T47D (cell line): ENCODE data around the gene GIMAP5.

Experiments used
- DNase-seq, 2 experiments: peaks; one replicate each; pipeline versions ENCODE4 v3.0.0 to v3.0.0-alpha.2; 2011 to 2012; ENCODE audit warnings: low read depth in 1 of 2, low spot score in 1 of 2
- JUND ChIP-seq: IDR thresholded peaks from 2 replicates; pipeline ENCODE4 v1.6.1; 2012; ENCODE audit warnings: low read depth
- in situ Hi-C: cut with HindIII; loops from 2 replicates; pipeline ENCODE4 v1.10.0; 2016; ENCODE audit warnings: low sequenced_read_pairs, low pct_unique_long_range_greater_than_20kb

GIMAP5 gene

GRCh38 chr7:150722431-150722931 is 14.7 kb upstream of the GIMAP5 start:
- in situ Hi-C loops, result no loop called here
- TF ChIP-seq JUND, result no peak
- no peak for DNase-seq

GRCh38 chr7:150723467-150723866 is 13.8 kb upstream of the GIMAP5 start:
- in situ Hi-C loops, result no loop called here
- no peak for TF ChIP-seq JUND

GRCh38 chr7:150727381-150727780 is 9.8 kb upstream of the GIMAP5 start:
- in situ Hi-C loops, result no loop called here
- no peak for TF ChIP-seq JUND
- no peak for DNase-seq

More at GRCh38 chr7:150723467-150723866, 13.8 kb upstream of the GIMAP5 start:
- DNase-seq, result no peak

GRCh38 chr7:150728011-150728410 is 9.2 kb upstream of the GIMAP5 start:
- no peak for DNase-seq
- in situ Hi-C loops, result no loop called here
- TF ChIP-seq JUND, result no peak

- in situ Hi-C loops, result no loop called here
- DNase-seq, result no peak
- no peak for TF ChIP-seq JUND
Measured at GRCh38 chr7:150728609-150729008, 8.6 kb upstream of the GIMAP5 start.

- in situ Hi-C loops, result no loop called here
- no peak for TF ChIP-seq JUND
- no peak for DNase-seq
Measured at GRCh38 chr7:150731916-150732315, 5.3 kb upstream of the GIMAP5 start.

- DNase-seq, result no peak
- in situ Hi-C loops, result no loop called here
- no peak for TF ChIP-seq JUND
Measured at GRCh38 chr7:150732786-150733481, 4.3 kb upstream of the GIMAP5 start.

- TF ChIP-seq JUND, result no peak
- no peak for DNase-seq
- in situ Hi-C loops, result no loop called here
Measured at GRCh38 chr7:150733482-150734095, 3.6 kb upstream of the GIMAP5 start.

GRCh38 chr7:150734254-150734653 is 3.0 kb upstream of the GIMAP5 start:
- DNase-seq, result no peak
- in situ Hi-C loops, result no loop called here

GRCh38 chr7:150735596-150736358 is 1.4 kb upstream of the GIMAP5 start:
- in situ Hi-C loops, result no loop called here
- no peak for TF ChIP-seq JUND
- no peak for DNase-seq

More at GRCh38 chr7:150734254-150734653, 3.0 kb upstream of the GIMAP5 start:
- TF ChIP-seq JUND, result no peak

GRCh38 chr7:150736864-150737263 is 354 bp upstream of the GIMAP5 start:
- in situ Hi-C loops, result no loop called here
- no peak for TF ChIP-seq JUND
- DNase-seq, result no peak

GRCh38 chr7:150738092-150738491 is 874 bp downstream of the GIMAP5 start:
- DNase-seq, result no peak
- in situ Hi-C loops, result no loop called here
- no peak for TF ChIP-seq JUND

GRCh38 chr7:150738591-150739001 is 1.4 kb downstream of the GIMAP5 start:
- DNase-seq, result no peak
- in situ Hi-C loops, result no loop called here
- no peak for TF ChIP-seq JUND
